ENCODE measurements around the gene GGA2.
"Not testable (repeated sequence)": the region's sequence is repeated elsewhere in the genome, so short reads cannot be mapped to it uniquely, and the experiment has no call there.

The GGA2 gene

DNA sequence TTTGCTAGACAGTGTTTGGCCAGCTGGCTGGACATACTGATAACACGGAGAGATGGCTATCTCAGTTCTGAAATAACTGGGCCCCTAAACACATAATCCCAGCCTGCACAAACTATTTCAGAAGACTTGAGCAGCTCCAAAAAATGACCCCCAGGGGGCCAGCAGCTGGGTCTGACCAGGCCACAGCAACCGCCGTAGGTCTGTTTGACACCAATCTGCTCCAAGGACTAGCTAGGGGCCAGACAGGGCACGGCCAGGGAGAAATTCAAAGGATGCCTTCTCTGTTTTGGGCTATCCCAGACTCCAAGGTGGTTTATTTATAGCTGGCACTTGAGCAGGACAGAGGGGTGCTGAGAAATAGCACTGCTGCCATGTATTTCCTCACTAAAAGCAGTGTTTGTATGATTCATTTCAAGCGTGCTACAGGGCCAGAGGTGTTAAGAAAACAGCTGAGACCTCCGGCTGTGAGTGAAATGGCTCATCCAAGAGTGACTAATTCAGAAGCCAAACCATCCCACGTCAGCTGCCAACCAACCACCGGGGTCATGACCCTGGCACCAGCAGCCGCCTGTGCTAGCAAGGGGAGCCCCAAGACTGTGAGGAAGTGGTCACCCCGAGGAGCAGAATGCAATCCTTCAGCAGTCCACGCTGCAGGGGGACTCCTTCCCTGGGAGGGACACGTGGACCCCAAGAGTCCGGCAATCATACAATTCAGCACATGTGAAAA is 5.7 kb downstream of the GGA2 start:
- peak; percentile 35 for DNase-seq (ENCODE audit: low read depth)

DNA sequence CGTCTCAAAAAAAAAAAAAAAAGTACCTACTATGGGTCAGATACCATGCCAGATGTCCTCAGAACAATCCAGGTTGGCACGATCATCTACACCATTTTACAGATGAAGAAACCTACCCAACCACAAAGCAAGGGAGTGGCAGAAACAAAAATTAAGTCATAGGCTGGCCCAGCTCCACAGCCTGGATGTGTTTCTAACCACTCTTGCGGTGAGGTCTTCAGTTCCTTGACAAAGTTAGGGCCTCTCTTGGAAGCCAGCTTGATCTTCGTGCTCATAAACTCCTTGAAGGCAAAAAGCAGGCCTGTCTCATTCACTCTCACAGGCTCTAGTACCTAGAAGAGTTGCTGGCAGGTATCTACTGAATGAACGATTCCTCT is 6.2 kb downstream of the GGA2 start:
- DNase-seq (ENCODE audit: low read depth) = no peak

DNA sequence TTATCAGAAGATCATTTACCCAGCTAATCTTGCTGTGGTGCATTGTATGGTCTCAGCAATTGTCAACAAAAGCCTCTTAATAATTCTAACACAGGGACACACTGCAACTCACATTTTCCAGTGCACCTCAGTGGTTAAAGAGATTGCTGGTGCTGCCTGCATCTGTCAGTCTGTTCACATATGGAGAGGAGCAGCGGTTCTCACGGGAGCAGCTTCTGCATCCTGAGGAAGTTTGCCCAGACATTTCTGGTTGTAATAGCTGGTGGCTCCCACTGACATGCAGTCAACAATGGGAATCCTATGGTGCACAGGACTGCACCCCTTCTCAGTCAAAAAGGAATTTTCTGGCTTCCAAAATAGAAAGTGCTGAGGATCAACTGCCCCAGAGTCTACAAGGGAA is 7.8 kb downstream of the GGA2 start:
- no peak for DNase-seq (ENCODE audit: low read depth)

DNA sequence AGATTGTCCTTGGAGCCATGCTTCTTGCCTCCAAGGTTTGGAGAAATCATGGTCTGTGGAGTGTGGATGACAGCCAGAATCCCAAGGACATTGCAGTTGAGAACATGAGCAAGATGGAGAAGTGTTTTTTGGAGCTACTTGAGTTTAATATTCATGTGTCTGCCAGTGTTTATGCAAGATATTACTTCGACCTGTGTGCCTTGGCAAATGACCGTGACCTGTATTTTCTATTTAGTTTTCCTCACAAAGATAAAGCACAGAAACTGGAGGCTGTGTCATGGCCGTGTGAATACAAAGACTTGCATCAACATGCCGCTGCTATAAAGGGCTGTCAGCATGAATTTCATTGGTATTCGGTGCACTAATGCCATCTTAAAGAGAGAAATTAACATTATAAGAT is 9.0 kb downstream of the GGA2 start:
- DNase-seq (ENCODE audit: low read depth) = no peak

DNA sequence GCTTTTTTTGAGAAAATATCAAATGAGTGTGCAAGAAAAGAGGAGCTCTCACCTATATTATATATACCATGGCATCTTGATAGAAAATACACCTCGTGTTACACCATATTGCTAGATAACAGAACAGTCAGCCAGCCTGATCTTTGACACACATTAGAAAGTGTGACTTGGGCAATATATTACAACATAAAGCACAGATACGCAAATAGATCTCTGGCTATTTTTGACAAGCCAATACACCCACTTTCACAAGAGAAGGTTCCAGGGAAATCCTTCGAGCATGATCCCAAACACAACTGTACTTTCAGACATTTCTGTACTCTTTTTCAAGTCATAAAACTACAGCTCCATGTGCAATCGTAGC is 9.4 kb downstream of the GGA2 start:
- DNase-seq (ENCODE audit: low read depth) = no peak

DNA sequence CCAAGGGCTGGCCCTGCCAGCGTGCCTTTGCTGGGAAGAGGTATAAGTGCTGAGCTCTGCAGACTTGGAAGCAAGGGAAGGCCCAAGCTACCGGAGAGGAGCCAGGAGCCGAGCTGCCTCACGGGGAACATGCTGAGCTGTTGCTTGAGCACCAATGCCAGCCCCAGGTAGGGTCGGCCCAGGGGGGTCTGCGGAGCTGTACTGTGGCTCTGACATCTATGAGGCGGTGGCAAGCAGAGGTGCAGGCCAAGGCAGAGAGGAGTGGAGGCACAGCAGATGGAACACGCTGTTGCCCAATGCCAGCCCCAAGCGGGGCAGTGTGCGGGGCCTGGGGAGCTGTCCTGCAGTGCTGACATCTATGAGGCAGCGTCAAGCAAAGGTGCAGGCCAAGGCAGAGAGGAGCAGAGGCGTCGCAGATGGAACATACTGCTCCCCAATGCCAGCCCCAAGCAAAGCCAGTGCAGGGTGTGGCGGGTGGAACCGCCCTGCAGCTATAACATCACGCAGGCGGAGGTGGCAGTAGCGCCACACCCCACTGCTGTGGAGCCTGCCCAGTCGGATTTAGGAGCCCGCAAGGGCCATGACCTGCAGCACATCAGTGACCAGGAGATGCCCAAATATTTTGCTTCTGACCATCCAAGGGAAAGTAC is 10.0 kb downstream of the GGA2 start:
- DNase-seq (ENCODE audit: low read depth) = no peak

DNA sequence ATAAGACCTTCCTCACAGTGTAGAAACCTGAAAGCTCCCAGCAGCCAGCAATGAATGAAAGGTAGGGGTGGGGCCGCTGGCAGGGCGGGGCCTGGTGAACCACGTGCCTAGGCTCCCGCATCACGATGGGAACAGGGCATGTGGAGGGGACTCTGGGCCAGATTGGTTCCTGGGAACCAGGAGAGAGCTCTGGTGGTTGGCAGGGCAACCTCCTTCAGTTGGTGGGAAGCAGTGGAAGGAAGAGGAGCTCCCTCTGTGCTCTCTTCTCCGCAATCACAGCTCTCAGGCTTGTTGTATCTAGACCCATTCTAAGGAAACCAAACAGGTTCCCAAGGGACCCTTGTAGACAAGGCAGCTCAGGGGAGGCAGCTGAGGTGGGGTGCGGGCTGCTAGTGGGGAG is 10.5 kb downstream of the GGA2 start:
- DNase-seq (ENCODE audit: low read depth) = no peak

DNA sequence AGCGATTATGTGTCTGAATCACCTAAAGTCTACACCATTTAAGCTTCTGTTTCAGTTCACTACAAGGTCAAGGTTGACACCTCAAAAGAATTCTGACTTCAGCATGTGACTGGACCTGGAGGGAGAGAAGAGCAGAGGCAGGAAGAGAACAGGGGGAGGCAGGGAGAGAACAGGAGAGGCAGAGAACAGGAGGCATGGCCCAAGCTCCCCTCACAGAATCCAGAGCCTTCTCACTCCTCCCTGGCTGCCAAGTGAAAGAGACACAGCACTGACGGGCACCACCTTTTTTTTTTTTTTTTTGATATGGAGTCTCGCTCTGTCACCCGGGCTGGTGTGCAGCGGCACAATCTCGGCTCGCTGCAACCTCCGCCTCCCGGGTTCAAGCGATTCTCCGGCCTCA is 11.4 kb downstream of the GGA2 start:
- no peak for DNase-seq (ENCODE audit: low read depth)

DNA sequence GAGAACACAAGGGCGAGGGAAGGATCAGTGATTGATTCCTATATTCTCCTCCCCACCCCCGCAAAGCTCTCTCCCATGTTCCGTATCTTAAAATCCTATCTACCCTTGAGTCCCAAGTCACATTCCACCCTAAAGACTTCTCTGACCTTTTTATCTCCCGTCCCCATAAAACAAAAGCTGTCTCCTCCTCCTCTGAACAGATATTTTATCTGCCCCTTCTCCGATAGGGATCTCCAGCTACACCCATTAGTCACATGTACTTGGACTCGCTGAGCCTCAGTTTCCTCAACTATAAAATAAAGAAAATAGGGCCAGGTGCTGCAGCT is 12.8 kb downstream of the GGA2 start:
- DNase-seq (ENCODE audit: low read depth) = no peak

DNA sequence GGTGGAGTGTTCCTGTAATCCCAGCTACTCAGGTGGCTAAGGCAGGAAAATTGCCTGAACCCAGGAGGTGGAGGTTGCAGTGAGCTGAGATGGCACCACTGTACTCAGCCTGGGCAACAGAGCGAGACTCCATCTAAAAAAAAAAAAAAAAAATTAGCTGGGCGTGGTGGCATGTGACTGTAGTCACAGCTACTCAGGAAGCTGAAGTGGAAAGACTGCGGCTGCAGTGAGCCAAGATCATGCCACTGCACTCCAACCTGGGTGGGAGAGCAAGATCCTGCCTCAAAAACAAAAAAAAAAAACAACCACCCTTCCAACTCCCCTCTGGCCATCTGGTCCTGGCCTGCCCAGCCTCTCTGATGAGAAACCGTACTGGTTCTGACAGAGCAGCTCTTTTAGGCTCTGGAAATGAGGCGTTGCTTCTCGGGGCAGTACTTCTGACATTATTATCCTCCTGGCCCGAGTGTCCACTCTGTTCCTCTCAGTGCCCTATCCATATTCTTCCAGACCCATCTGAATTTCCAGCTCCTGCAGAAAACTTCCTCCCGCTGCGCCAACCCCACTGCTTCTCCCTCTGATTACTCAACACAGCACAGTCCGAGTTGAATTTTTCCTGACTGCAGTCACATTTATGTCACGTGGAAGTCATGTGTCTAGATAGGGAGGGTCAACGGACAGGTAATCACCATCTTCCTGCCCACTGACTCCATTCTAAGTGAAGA is 13.3 kb downstream of the GGA2 start:
- DNase-seq (ENCODE audit: low read depth) = no peak

DNA sequence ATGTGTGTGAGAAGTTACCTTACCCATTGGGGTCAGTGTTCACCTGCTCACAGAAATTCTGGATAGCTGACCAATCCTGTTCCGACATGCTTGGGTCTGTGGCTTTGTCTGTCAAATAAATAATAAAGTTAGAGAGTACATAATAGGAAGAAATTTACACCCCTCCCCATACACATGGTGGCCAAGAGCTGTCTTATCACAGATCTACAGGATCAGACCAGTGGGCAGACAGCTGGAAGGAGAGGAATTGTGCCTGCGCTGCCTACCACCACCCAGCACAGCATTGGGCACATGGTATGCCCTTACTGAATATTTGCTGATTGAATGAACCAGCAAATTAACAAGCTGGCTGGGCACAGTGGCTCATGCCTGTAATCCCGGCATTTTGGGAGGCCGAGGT is 14.6 kb downstream of the GGA2 start:
- no peak for DNase-seq (ENCODE audit: low read depth)

DNA sequence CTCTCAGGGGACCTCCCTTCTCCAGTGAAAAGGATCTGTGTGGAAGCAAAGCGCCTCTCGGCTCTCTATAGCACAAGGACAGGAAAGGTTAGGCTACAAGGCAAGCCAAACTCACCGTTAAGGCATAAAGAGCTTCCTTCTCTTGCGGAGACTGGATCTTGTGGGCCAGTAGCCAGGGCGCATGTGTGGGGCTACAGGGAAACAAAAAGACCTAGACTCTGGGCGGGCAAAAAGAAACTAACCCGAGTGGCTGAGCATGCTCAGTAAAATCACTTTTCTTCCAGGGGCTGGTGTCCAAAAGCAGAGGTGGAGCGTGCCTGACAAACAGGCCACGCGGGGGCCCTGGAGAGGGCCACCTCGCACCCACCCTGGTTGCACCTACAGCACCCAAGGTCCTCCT is 16.1 kb downstream of the GGA2 start:
- DNase-seq (ENCODE audit: low read depth) = no peak

DNA sequence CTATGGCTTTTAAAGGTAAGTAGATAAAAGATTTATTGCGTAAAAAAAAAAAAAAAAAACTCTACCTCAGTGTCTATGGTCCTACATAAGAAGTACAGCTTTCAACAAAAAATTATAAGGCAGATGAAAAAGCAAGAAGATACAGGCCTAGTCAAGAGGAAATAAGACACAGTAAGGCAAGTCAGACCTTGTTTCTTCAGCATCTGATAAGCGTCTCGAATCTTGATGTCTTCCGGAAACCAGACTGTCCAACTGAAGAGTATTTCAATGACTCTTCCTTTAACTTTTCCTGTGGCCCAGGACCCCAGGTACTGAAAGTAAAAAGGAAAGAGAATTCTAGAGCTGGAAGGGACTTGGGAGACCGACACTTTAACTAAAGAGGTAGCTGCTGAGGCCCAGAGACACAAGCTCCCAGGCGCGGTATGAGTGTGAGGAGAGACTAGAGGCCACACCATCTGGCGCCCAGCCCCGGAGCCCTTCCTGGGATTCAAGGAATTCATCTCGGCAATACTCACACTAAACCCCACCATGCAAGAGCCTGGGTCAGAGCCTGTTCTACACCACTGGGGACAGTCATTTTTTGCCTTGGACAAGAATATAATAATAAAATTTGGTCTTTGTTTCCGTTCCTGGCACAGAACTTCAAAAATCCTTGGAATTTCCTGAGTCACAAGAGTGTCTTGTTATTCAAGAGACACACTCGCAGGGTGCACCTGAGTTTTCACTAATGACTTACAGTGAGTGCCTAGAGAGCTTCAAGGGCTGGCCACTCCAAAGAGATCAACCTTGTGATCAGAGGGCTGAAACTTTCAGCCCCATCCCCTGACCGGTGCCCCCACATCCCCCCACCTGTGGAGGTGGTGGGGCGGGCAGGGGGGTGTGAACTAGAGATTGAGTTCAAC is 18.6 kb downstream of the GGA2 start:
- no peak for DNase-seq (ENCODE audit: low read depth)

DNA sequence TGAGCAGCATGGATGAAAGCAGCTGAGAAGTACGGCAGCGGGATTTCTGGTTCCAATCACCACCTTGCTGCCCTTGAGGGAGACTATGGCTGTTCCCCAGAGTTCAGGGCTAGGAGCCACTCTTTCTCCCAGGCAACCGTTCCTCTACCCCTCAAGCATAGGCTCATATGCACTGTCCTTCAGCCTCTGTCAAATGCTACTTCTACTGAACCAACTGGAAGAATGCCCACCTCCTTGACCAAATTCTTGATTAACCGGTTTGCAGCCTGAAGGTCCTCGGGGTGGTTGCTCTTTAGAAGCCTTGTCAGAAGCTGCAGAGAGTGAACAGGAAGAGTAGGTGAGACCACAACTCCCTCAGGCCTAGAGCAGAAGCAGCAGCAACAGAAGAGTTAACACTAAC is 23.8 kb downstream of the GGA2 start:
- no peak for DNase-seq (ENCODE audit: low read depth)

DNA sequence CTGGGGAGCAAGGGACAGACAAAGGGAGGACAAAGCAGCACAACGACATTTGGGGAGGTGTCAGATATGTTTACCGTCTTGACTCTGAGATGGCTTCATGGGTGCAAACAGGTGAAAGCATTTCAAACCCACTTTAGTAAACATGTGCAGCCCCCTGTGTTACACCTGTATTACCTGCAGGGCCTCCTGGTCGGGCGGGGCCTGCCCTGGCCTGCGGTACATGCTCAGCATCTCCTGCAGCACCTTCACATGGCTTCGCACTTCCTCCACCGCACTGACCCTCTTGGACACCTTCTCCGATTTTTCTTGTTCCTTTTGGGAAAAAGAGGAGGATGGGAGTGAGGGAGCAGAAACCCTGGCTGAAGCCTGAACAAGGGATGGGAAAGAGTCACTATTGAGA is 24.5 kb downstream of the GGA2 start:
- no peak for DNase-seq (ENCODE audit: low read depth)

DNA sequence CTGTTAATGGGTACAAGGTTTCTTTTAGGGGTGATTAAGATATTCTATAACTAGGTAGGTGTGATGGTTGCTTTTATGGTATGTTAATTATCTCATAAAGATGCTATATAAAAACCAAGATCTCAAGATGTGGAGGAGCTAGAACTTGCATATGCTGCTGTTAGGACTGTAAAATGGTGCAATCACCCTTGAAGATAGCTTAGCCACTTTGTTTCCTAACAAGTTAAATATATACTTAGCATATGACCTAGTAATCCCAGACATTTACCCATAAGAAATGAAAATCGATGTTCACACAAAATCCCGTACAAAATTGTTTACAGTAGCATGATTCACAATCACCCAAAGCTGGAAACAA is 25.1 kb downstream of the GGA2 start:
- no peak for DNase-seq (ENCODE audit: low read depth)

DNA sequence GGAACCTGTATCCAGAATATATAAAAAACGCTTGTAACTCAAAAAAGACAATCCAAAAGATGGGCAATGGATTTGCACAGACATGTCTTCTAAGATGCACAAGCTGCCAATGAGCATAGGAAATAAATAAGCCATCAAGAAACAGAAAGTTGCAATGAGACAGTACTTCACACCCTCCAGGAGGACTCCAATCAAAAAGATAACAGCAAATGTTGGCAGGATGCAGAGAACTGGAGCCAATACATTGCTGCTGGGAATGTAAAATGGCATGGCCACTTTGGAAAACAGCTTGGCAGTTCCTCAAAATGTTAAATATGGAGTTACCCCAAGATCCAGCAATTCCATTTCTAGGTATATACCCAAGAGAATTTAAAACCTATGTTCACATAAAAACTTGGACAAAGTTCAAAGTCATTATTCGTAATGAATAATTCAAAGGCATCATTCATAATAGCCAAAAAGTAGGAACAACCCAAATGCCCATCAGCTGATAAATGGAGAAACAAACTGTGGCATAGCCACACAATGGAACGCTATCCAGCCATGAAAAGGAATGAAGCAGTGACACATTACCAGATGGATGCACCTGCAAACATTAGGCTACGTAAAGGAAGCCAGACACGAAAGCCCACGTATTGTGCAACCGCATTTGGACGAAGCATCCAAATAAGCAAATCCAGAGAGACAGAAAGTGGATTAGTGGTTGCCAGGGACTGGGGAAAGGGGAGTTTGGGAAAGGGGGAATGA is 25.6 kb downstream of the GGA2 start:
- DNase-seq (ENCODE audit: low read depth) = no peak

DNA sequence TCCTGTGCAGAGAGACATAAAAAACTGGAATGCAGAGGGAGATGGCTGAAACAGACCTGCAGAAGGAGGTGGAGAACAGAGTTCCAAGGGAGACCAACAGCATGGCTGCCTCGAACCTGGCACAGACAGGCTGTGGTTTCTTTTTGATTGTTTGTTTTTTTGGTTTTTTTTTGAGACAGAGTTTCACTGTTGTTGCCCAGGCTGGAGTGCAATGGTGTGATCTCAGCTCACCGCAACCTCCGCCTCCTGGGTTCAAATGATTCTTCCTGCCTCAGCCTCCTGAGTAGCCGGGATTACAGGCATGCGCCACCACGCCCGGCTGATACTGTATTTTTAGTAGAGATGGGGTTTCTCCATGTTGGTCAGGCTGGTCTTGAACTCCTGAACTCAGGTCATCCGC is 26.8 kb downstream of the GGA2 start:
- not testable (repeated sequence) for DNase-seq (ENCODE audit: low read depth)

DNA sequence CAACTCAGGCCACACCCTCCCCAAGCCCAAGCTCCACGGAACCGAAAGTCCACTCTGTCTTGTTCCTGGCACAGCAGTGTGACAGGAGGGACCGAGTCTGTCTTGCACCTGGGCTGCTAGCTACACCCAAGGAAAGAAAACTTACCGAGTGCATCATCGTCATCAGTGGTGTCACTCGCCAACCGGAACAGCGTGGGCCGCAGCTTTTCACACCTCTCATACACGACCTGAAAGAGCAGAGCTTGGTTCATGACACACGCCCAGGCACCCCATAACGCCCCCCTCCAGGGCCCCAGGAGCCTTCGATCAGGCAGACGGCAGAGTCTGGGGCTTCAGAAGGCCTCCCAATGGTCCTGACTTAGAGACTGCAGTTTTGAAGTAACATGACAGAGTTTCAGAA is 27.5 kb downstream of the GGA2 start:
- no peak for DNase-seq (ENCODE audit: low read depth)

DNA sequence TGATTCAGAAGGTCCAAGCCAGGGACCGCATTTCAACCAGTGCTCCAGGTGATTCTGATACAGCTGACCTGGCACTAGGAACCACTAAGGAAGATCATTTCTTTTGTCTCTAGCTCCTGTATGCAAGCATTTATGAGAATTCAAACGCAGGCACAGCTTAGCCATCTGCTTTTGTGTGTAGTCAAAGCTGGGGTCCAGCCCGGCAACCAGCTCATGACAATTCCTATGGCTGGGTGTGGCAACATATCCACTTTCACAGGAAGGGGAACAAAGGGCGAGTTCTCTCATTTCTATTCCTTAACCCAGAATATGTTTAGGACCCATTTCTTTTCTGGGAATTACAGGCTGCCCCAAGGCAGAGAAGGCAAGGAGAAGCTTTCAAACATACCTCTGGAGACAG is 30.0 kb downstream of the GGA2 start:
- no peak for DNase-seq (ENCODE audit: low read depth)

DNA sequence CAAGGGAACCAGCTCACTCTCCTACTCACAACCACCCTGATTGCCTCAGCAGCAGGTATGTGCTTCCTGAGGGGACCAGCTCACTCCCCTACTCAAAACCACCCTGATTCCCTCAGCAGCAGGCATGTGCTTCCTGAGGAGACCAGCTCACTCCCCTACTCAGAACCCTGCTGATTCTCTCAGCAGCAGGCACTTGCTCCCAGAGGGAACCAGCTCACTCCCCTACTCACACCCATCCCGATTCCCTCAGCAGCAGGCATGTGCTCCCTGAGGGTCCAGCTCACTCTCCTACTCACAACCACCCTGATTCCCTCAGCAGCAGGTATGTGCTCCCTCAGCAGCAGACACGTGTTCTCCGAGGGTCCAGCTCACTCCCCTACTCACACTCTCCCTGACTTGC is 31.2 kb downstream of the GGA2 start:
- no peak for DNase-seq (ENCODE audit: low read depth)

DNA sequence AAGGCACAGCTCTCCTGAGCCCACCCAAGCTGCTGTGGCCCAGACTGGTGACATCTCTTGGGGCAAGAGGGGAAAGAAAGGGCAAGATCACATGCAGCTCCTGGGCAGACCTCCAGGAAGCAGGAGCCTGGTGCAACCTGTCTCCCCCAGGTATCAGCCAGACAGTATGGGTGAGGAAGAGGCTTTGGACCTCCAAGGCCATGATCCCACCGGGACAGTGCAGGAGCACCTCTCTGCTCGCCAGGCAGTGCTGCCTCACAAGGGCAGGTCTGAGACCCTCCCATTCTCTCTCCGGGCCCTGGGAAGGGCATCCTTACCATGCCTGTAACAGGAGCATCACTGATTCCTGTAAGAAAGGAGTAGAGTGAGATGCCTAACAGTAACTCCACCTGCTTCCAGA is 31.7 kb downstream of the GGA2 start:
- DNase-seq (ENCODE audit: low read depth) = no peak

Measured in stimulated activated CD8-positive, alpha-beta memory T cell treated with anti-CD3 and anti-CD28 coated beads, Interleukin-15, amount 100 ng/mL, for 24 hours (primary cell).